Stomach smooth muscle (tissue), 2 donors: Measurements from ENCODE around the gene PACSIN2.
"Not testable (repeated sequence)": the region's sequence is repeated elsewhere in the genome, so short reads cannot be mapped to it uniquely, and the experiment has no call there.

Source experiments
- H3K27ac ChIP-seq: one replicate; pipeline ENCODE4 v1.7.0; 2013; ENCODE audit warnings: mild to moderate bottlenecking, low read length, inconsistent platforms
- H3K27me3 ChIP-seq, 2 donors: one replicate each; pipeline ENCODE4 v1.7.0; 2013; ENCODE audit warnings: low read length in 2 of 2; ENCODE audit not compliant: insufficient read depth in 2 of 2, control insufficient read depth in 1 of 2
- H3K36me3 ChIP-seq, 2 donors: one replicate each; pipeline ENCODE4 v1.7.0; 2013; ENCODE audit warnings: low read length in 2 of 2; ENCODE audit not compliant: control insufficient read depth in 2 of 2, insufficient read depth in 2 of 2
- H3K4me1 ChIP-seq: one replicate; pipeline ENCODE4 v1.7.0; 2013; ENCODE audit warnings: low read length; ENCODE audit not compliant: control insufficient read depth, insufficient read depth
- H3K4me3 ChIP-seq, 2 donors: one replicate each; pipeline ENCODE4 v1.7.0; 2013; ENCODE audit warnings: low read length in 2 of 2
- H3K9ac ChIP-seq, 2 donors: one replicate each; pipeline ENCODE4 v1.7.0; 2013; ENCODE audit warnings: low read length in 2 of 2, mild to moderate bottlenecking in 1 of 2
- H3K9me3 ChIP-seq, 2 donors: one replicate each; pipeline ENCODE4 v1.7.0; 2013; ENCODE audit warnings: low read length in 2 of 2; ENCODE audit not compliant: control insufficient read depth in 2 of 2
- donor health status: healthy.
- donor health status: Pancreatic carcinoma.

PACSIN2 gene

DNA sequence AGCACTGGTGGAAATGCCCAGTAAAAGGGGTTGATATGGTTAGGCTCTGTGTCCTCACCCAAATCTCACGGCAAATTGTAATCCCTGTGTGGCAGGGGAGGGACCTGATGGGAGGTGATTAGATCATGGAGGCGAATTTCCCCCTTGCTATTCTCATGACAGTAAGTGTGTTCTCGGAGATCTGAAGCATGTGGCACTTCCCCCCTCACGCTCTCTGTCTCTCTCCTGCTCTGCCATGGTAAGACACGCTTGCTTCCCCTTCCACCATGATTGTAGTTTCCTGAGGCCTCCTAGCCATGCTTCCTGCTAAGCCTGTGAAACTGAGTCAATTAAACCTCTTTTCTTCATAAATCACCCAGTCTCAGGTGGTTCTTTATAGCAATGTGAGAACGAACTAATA, 37.4 kb downstream of the PACSIN2 start:
- H3K4me3 ChIP-seq, result no peak overlapping the region
- no peak overlapping the region for H3K27ac ChIP-seq
- peaks cover 46% of the 10 kb centered on the region for H3K4me1 ChIP-seq
- no peak overlapping the region for H3K9ac ChIP-seq
- no peaks in the 10 kb centered on the region for H3K27me3 ChIP-seq
- no peaks in the 10 kb centered on the region for H3K9me3 ChIP-seq
- no peaks in the 10 kb centered on the region for H3K36me3 ChIP-seq

DNA sequence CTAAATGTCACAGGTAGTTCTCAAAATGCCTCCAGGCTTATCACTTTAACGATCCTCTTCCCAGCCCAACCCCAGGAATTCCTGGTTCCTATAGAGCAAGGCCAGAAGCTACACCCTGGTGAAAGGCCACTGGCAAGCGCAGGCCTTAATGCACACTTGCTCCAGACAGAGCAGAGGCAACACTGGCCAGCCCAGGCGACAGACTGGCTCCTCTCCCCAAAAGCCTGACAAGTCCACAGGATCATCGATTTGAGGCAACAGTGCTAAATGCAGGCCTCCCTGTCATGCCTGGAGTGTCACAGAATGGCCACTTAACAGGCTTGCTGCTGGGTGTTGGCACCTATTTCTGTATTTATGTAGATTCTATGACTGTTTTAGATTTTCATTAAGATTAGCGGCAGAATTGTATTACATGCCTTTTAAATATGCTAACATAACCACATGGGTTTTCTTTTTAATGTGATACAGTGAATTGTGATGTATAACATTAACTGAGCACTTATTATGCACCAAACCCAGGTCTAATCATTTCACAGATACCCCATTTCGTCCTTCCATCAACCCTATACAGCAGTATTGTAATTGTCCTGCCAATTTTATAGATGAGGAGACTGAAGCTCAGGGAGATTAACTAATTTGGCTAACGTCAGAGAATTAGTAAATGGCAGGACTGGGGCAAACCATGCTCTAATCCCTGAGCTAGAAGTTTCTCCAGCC, 38.6 kb downstream of the PACSIN2 start:
- Histone ChIP-seq H3K4me1 (peaks cover 48% of the 10 kb centered on the region), H3K36me3 (no peaks in the 10 kb centered on the region), H3K9me3 (no peaks in the 10 kb centered on the region), H3K27ac (peak overlapping the region; percentile 18), H3K9ac (peak overlapping the region in 1 of 2 donors; percentile 13), H3K27me3 (no peaks in the 10 kb centered on the region), H3K4me3 (no peak overlapping the region)

- H3K27me3 ChIP-seq, result no peaks in the 10 kb centered on the region
- H3K4me1 ChIP-seq, result peaks cover 56% of the 10 kb centered on the region
- no peaks in the 10 kb centered on the region for H3K36me3 ChIP-seq
- no peak overlapping the region for H3K27ac ChIP-seq
- no peaks in the 10 kb centered on the region for H3K9me3 ChIP-seq
- H3K4me3 ChIP-seq, result no peak overlapping the region
- no peak overlapping the region for H3K9ac ChIP-seq
Observed at GRCh38 chr22:42974223-42974622, 40.7 kb downstream of the PACSIN2 start.

DNA sequence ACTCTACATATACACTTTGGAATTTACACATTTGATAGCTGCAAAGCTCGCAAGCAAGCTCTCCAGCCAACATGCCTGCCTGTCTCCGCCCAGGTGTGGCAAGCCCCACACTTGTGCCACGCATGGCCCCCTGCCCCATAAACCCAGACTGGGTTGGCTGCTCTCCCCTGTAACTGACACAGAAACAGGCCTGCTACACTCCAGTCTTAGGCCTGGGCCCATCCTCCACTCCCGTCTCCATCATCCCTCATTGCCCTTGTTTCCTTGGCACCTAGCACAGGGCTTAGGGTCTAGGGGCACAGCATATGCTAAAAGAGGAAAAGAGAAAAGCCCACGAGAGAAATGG, 41.4 kb downstream of the PACSIN2 start:
- H3K27ac ChIP-seq, result peak overlapping the region; percentile 6
- H3K4me3 ChIP-seq, result no peak overlapping the region
- H3K9me3 ChIP-seq, result no peaks in the 10 kb centered on the region
- H3K36me3 ChIP-seq, result no peaks in the 10 kb centered on the region
- H3K4me1 ChIP-seq, result peaks cover 52% of the 10 kb centered on the region
- no peaks in the 10 kb centered on the region for H3K27me3 ChIP-seq
- H3K9ac ChIP-seq, result no peak overlapping the region

- Histone ChIP-seq H3K36me3 (no peaks in the 10 kb centered on the region), H3K27ac (peak overlapping the region; percentile 6), H3K4me3 (no peak overlapping the region), H3K27me3 (no peaks in the 10 kb centered on the region), H3K4me1 (peaks cover 47% of the 10 kb centered on the region), H3K9me3 (no peaks in the 10 kb centered on the region), H3K9ac (no peak overlapping the region)
Observed at GRCh38 chr22:42972649-42973535, 42.1 kb downstream of the PACSIN2 start.

DNA sequence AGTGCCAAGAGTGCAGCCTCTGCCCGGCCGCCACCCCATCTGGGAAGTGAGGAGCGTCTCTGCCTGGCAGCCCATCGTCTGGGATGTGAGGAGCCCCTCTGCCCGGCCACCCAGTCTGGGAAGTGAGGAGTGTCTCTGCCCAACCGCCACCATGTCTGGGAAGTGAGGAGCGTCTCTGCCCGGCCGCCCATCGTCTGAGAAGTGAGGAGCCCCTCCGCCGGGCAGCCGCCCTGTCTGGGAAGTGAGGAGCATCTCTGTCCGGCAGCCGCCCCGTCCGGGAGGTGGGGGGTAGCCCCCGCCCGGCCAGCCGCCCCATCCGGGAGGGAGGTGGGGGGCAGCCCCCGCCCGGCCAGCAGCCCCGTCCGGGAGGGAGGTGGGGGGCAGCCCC, 43.5 kb downstream of the PACSIN2 start:
- H3K9me3 ChIP-seq, H3K27me3 ChIP-seq, H3K27ac ChIP-seq, H3K4me3 ChIP-seq, H3K9ac ChIP-seq, H3K36me3 ChIP-seq: not testable (repeated sequence)
- peaks cover 48% of the 10 kb centered on the region for H3K4me1 ChIP-seq

DNA sequence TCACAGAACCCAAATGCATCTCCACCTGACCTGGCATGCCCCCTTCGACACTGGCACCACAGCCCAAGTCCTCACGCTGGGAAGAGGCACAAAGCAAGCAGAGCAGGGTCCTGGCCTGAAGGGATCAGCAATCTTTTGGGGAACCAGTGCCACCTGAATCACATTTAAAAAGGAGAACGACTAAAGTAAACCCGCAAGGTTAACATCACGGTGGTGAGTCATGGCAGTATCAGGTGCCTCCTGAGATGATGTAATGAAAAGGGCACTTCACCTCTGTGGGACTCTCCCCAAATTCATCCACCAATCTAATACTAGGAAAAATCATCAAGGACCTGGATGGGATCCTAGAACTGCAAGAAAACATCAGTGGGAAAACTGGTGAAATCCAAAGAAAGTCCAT, 44.9 kb downstream of the PACSIN2 start:
- Histone ChIP-seq H3K27me3 (no peaks in the 10 kb centered on the region), H3K27ac (no peak overlapping the region), H3K4me1 (peaks cover 40% of the 10 kb centered on the region)

GRCh38 chr22:42969348-42969975, 45.5 kb downstream of the PACSIN2 start:
- Histone ChIP-seq H3K36me3 (no peaks in the 10 kb centered on the region), H3K27me3 (no peaks in the 10 kb centered on the region), H3K4me1 (peaks cover 37% of the 10 kb centered on the region), H3K9me3 (no peaks in the 10 kb centered on the region), H3K4me3 (no peak overlapping the region), H3K9ac (no peak overlapping the region), H3K27ac (no peak overlapping the region)

More for the DNA sequence above, 44.9 kb downstream of the PACSIN2 start:
- Histone ChIP-seq H3K4me3 (no peak overlapping the region), H3K9ac (peak overlapping the region in 1 of 2 donors; percentile 13), H3K36me3 (no peaks in the 10 kb centered on the region), H3K9me3 (no peaks in the 10 kb centered on the region)

DNA sequence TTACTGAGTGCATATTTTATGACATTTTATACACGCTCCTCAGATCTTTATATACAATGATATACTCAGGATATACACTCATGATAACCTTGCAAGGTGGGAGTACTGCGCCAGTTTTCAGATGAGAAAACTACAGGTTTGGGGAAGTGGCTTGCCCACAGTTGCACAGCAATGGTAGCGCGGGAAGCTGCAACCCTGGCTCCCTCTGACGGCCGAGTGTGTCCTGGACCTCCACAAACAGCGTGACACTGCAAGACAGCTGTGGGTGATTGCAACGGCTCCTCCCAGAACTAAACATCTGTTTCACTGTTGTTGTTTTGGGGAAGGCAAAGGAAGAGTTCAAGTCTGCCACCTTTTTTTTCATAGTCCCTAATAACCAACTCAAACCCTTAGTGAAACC, 47.0 kb downstream of the PACSIN2 start:
- H3K36me3 ChIP-seq, result peaks cover 0 to 2% of the 10 kb centered on the region in 2 donors
- no peak overlapping the region for H3K27ac ChIP-seq
- peaks cover 31% of the 10 kb centered on the region for H3K4me1 ChIP-seq
- H3K9me3 ChIP-seq, result no peaks in the 10 kb centered on the region
- no peak overlapping the region for H3K9ac ChIP-seq
- no peak overlapping the region for H3K4me3 ChIP-seq
- no peaks in the 10 kb centered on the region for H3K27me3 ChIP-seq

GRCh38 chr22:42967005-42967404, 47.9 kb downstream of the PACSIN2 start:
- Histone ChIP-seq H3K9ac (no peak overlapping the region), H3K27me3 (no peaks in the 10 kb centered on the region), H3K27ac (peak overlapping the region; percentile 55), H3K36me3 (peaks cover 0 to 2% of the 10 kb centered on the region in 2 donors), H3K4me3 (no peak overlapping the region), H3K4me1 (peaks cover 32% of the 10 kb centered on the region), H3K9me3 (no peaks in the 10 kb centered on the region)
